Measurements from ENCODE around the gene FAM110D. TPM values are rescaled to one million over a fixed set of nuclear protein-coding genes. Genes with fewer than 3 reads are reported as not detected.

The FAM110D gene
- total RNA-seq, 1 experiment from 2014 or later: 0.16 TPM

DNA sequence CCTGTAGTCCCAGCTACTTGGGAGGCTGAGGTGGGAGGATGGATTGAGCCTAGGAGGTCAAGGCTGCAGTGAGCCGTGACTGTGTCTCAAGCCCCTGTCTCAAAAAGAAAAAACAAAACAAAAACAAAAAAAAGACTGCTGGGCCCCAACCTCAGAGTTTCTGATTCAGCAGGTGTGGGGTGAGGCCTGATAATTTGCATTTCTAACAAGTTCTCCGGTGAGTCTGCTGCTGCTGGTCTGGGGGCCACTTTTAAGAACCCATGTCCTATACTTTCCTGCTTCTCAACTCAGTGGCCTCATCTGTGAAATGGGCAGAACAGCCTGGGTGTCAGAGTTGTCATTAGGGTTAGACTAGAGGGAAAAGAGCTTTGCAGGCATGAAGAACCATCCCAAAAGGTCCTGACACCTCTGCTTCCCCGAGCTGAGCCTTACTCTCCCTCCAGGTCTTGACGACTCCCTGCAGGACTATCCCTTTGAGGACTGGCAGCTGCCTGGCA is 21.2 kb downstream of the FAM110D start:
- TF ChIP-seq, protein P1, sequence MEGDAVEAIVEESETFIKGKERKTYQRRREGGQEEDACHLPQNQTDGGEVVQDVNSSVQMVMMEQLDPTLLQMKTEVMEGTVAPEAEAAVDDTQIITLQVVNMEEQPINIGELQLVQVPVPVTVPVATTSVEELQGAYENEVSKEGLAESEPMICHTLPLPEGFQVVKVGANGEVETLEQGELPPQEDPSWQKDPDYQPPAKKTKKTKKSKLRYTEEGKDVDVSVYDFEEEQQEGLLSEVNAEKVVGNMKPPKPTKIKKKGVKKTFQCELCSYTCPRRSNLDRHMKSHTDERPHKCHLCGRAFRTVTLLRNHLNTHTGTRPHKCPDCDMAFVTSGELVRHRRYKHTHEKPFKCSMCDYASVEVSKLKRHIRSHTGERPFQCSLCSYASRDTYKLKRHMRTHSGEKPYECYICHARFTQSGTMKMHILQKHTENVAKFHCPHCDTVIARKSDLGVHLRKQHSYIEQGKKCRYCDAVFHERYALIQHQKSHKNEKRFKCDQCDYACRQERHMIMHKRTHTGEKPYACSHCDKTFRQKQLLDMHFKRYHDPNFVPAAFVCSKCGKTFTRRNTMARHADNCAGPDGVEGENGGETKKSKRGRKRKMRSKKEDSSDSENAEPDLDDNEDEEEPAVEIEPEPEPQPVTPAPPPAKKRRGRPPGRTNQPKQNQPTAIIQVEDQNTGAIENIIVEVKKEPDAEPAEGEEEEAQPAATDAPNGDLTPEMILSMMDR (IDR thresholded peaks at IDR 0.05; ENCODE audit: insufficient read depth in 1 of 2, low read depth in 1 of 2, low read length in 1 of 2, severe bottlenecking in 1 of 2, unreplicated experiment in 1 of 2): no peak
- no TSS peak for BruUV-seq (replicated peaks)
- Mint-ChIP-seq H3K36me3 (ENCODE audit: insufficient read depth, unreplicated experiment) (no peaks in the 10 kb centered on the region), H3K4me1 (ENCODE audit: low read depth, unreplicated experiment) (peaks cover 7% of the 10 kb centered on the region), H3K4me3 (ENCODE audit: unreplicated experiment) (no peak overlapping the region), H3K27me3 (ENCODE audit: insufficient read depth, unreplicated experiment) (no peaks in the 10 kb centered on the region), H3K9me3 (ENCODE audit: unreplicated experiment) (no peaks in the 10 kb centered on the region), H3K27ac (ENCODE audit: unreplicated experiment) (no peak overlapping the region)
- Histone ChIP-seq H3K4me3 (ENCODE audit: low read depth, low read length) (no peak overlapping the region), H3K4me1 (no peaks in the 10 kb centered on the region), H3K9me3 (no peaks in the 10 kb centered on the region), H3K27me3 (replicated peaks; ENCODE audit: control insufficient read depth, insufficient read depth, low read length) (no peaks in the 10 kb centered on the region), H3K36me3 (ENCODE audit: control insufficient read depth, insufficient read depth, low read length) (peaks cover 1% of the 10 kb centered on the region; the same call in 1 of the 2 replicates)
- intact Hi-C loops (cut with micrococcal nuclease; ENCODE audit: unreplicated experiment): no loop called here
- DNase-seq: no peak
- ChIA-PET CTCF (interaction anchor here (0.8 kb wide), 2 partner anchors 35 to 55 kb away, joined by 3 read pairs; no protein-coding TSS in a partner anchor), POLR2A (interaction anchor here (1.1 kb wide), 1 partner anchor 54 kb away, joined by 4 read pairs; the partner anchor contains the start of gene CEP85)

DNA sequence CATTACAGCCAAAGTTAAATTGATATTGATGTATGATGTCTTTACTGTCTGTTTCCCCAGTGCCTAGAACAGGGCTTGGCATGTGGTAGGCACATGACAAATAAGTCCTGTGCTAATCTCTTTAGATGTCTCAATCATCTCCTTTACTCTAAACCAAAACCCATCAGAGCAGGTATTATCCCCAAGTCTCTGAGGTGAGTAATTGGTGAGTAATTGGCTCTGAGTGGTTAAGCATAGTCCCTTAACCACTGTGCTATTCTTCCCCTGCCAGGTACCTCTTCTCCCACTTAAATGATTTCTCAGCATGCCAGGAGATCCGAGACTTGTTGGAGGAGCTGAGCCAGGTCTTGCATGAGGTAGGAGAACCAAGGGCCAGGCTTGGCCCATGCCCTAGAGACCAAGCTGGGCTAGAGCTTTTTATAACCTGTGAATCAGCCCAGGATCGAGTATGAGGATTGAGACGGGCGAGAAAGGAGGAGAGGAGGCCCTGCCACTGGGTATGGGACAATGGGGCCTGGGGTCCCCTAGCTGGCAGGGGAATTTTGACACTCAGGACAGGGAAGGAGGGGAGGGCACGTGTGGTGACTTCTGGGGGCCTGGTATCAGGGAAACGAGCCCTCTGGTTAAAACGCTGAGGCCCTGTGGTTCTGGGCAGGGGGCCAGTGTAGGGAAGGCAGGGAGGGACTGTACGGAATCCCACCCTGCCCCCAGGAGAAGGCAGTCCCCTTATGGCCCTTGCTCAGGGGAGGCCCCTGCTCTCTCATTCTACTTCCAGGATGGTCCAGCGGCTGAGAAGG is 22.9 kb downstream of the FAM110D start:
- H3K36me3 Mint-ChIP-seq (ENCODE audit: insufficient read depth, unreplicated experiment): peaks cover 5% of the 10 kb centered on the region
- H3K4me3 Mint-ChIP-seq (ENCODE audit: unreplicated experiment): no peak overlapping the region
- H3K4me3 ChIP-seq (ENCODE audit: low read depth, low read length): no peak overlapping the region
- ChIA-PET CTCF (no interaction called here), POLR2A (no interaction called here)
- H3K4me1 ChIP-seq: no peaks in the 10 kb centered on the region
- H3K4me1 Mint-ChIP-seq (ENCODE audit: low read depth, unreplicated experiment): peaks cover 7% of the 10 kb centered on the region
- no peaks in the 10 kb centered on the region for H3K27me3 Mint-ChIP-seq (ENCODE audit: insufficient read depth, unreplicated experiment)
- no peaks in the 10 kb centered on the region for H3K27me3 ChIP-seq (replicated peaks; ENCODE audit: control insufficient read depth, insufficient read depth, low read length)
- H3K36me3 ChIP-seq (ENCODE audit: control insufficient read depth, insufficient read depth, low read length): peaks cover 1% of the 10 kb centered on the region; the same call in 1 of the 2 replicates
- H3K9me3 ChIP-seq: no peaks in the 10 kb centered on the region
- intact Hi-C loops (cut with micrococcal nuclease; ENCODE audit: unreplicated experiment): no loop called here
- no peak for DNase-seq
- BruUV-seq (replicated peaks): no TSS peak
- no peak overlapping the region for H3K27ac Mint-ChIP-seq (ENCODE audit: unreplicated experiment)
- no peaks in the 10 kb centered on the region for H3K9me3 Mint-ChIP-seq (ENCODE audit: unreplicated experiment)
- TF ChIP-seq, protein P1 (IDR thresholded peaks at IDR 0.05; ENCODE audit: insufficient read depth in 1 of 2, low read depth in 1 of 2, low read length in 1 of 2, severe bottlenecking in 1 of 2, unreplicated experiment in 1 of 2): no peak

DNA sequence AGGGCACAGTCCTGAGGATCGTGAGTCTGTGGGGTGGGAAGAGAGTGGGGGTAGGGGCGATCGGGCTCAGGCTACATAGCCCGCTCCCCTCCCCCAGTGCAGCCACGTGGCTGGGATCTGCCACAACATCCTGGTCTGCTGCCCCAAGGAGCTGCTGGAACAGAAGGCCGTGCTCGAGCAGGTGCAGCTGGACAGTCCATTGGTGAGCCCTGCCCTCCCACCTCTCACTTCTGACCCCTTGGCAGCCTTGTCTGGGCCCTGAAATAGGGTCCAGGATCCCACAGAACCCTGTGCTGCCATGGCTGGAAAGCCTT is 23.5 kb downstream of the FAM110D start:
- TF ChIP-seq, protein P1 (IDR thresholded peaks at IDR 0.05; ENCODE audit: insufficient read depth in 1 of 2, low read depth in 1 of 2, low read length in 1 of 2, severe bottlenecking in 1 of 2, unreplicated experiment in 1 of 2): no peak
- no peaks in the 10 kb centered on the region for H3K9me3 Mint-ChIP-seq (ENCODE audit: unreplicated experiment)
- no peaks in the 10 kb centered on the region for H3K27me3 Mint-ChIP-seq (ENCODE audit: insufficient read depth, unreplicated experiment)
- POLR2A ChIA-PET: no interaction called here
- peaks cover 5% of the 10 kb centered on the region for H3K36me3 Mint-ChIP-seq (ENCODE audit: insufficient read depth, unreplicated experiment)
- intact Hi-C loops (cut with micrococcal nuclease; ENCODE audit: unreplicated experiment): no loop called here
- Histone ChIP-seq H3K4me3 (ENCODE audit: low read depth, low read length) (no peak overlapping the region), H3K36me3 (ENCODE audit: control insufficient read depth, insufficient read depth, low read length) (peaks cover 1% of the 10 kb centered on the region; the same call in 1 of the 2 replicates), H3K4me1 (no peaks in the 10 kb centered on the region), H3K27me3 (replicated peaks; ENCODE audit: control insufficient read depth, insufficient read depth, low read length) (no peaks in the 10 kb centered on the region), H3K9me3 (no peaks in the 10 kb centered on the region)
- CTCF ChIA-PET: no interaction called here
- no TSS peak for BruUV-seq (replicated peaks)
- H3K4me3 Mint-ChIP-seq (ENCODE audit: unreplicated experiment): no peak overlapping the region
- no peak overlapping the region for H3K27ac Mint-ChIP-seq (ENCODE audit: unreplicated experiment)
- DNase-seq: no peak
- H3K4me1 Mint-ChIP-seq (ENCODE audit: low read depth, unreplicated experiment): peaks cover 7% of the 10 kb centered on the region

Data from Caco-2 (cell line).